Sigmoid colon (tissue), 4 donors: ENCODE results near the gene HELZ.

Experiments
- EP300 ChIP-seq, 4 donors: sonication (generic); formaldehyde crosslinking; IDR thresholded peaks; one replicate each; pipeline ENCODE4 v1.6.1; 2017; ENCODE audit warnings: antibody characterized with exemption in 4 of 4
- POLR2A ChIP-seq, 2 donors: fragments of 450-650 bp; IDR thresholded peaks; one replicate each; pipeline ENCODE4 v1.6.1; 2016; ENCODE audit warnings: antibody characterized with exemption in 2 of 2, mild to moderate bottlenecking in 2 of 2, moderate library complexity in 2 of 2
- TF ChIP-seq, protein P1 (sequence below), 4 experiments: fragments of 450-650 bp in 3 of 4; fragments of 200-600 bp in 1 of 4; IDR thresholded peaks; one replicate each; pipeline ENCODE4 v1.5.1; 2016 to 2019; ENCODE audit warnings: antibody characterized with exemption in 4 of 4, mild to moderate bottlenecking in 3 of 4, moderate library complexity in 2 of 4

DNA sequence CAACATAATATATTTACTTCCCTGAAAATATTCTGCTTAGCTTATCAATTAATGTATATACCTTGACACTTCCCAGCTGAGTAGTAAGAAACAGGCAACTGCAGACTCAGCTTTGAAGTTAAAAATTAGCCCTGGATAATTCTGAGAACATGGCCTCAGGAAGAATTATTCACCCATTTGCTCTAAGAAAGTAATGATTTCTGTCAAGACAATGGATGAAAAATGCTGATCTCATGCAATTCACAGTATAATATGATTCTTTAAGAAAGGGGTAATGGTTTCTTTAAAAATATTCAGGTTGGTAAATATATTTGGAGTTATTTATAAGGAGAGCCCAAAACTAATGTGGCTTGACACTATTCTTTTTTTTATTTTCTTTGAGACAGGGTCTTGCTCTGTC, 111.8 kb downstream of the HELZ start:
- no peak for TF ChIP-seq POLR2A (IDR thresholded peaks at IDR 0.05)
- no peak for TF ChIP-seq EP300 (IDR thresholded peaks at IDR 0.05)
- TF ChIP-seq, protein P1, sequence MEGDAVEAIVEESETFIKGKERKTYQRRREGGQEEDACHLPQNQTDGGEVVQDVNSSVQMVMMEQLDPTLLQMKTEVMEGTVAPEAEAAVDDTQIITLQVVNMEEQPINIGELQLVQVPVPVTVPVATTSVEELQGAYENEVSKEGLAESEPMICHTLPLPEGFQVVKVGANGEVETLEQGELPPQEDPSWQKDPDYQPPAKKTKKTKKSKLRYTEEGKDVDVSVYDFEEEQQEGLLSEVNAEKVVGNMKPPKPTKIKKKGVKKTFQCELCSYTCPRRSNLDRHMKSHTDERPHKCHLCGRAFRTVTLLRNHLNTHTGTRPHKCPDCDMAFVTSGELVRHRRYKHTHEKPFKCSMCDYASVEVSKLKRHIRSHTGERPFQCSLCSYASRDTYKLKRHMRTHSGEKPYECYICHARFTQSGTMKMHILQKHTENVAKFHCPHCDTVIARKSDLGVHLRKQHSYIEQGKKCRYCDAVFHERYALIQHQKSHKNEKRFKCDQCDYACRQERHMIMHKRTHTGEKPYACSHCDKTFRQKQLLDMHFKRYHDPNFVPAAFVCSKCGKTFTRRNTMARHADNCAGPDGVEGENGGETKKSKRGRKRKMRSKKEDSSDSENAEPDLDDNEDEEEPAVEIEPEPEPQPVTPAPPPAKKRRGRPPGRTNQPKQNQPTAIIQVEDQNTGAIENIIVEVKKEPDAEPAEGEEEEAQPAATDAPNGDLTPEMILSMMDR (IDR thresholded peaks at IDR 0.05): no peak
